H1 (cell line): ENCODE results near the gene HIPK1.
"Not testable (repeated sequence)": the region's sequence is repeated elsewhere in the genome, so short reads cannot be mapped to it uniquely, and the experiment has no call there.

ENCODE experiments used
- CHD2 ChIP-seq: IDR thresholded peaks from 2 replicates; pipeline ENCODE4 v1.6.1; 2012; ENCODE audit warnings: low read length, improper control_type of control experiment
- CTCF ChIP-seq, 3 experiments: IDR thresholded peaks; 1 replicate in 2 of 3; 2 replicates in 1 of 3; pipeline versions ENCODE4 v1.5.1 to v1.6.1; 2011; ENCODE audit warnings: low read length in 3 of 3, mild to moderate bottlenecking in 3 of 3, inconsistent platforms in 2 of 3, low read depth in 1 of 3, moderate library complexity in 1 of 3; ENCODE audit not compliant: insufficient read depth in 1 of 3; ENCODE audit errors: control extremely low read depth in 1 of 3
- JUN ChIP-seq: IDR thresholded peaks from 2 replicates; pipeline ENCODE4 v1.6.1; 2011; ENCODE audit warnings: low read depth, mild to moderate bottlenecking, improper control_type of control experiment, low read length
- NANOG ChIP-seq: IDR thresholded peaks from 2 replicates; pipeline ENCODE4 v1.6.1; 2011; ENCODE audit warnings: low read length, low read depth, mild to moderate bottlenecking, inconsistent platforms; ENCODE audit not compliant: insufficient read depth, poor library complexity, severe bottlenecking
- POLR2A ChIP-seq, 2 experiments: IDR thresholded peaks; 1 replicate in 1 of 2; 2 replicates in 1 of 2; pipeline ENCODE4 v1.6.1; 2011; ENCODE audit warnings: low read depth in 2 of 2, low read length in 2 of 2, mild to moderate bottlenecking in 2 of 2; ENCODE audit errors: control extremely low read depth in 1 of 2
- RAD21 ChIP-seq, 2 experiments: IDR thresholded peaks in 1 of 2; conservative IDR thresholded peaks in 1 of 2; 2 replicates each; pipeline ENCODE4 v1.6.1; 2011; ENCODE audit warnings: low read depth in 2 of 2, low read length in 2 of 2, improper control_type of control experiment in 1 of 2, inconsistent platforms in 1 of 2, mild to moderate bottlenecking in 1 of 2, moderate library complexity in 1 of 2
- SIX5 ChIP-seq: IDR thresholded peaks from 2 replicates; pipeline ENCODE4 v1.6.1; 2011; ENCODE audit warnings: mild to moderate bottlenecking, low read depth, low read length

- TF ChIP-seq CTCF (IDR thresholded peaks at IDR 0.05; ENCODE audit: control extremely low read depth in 1 of 3, insufficient read depth in 1 of 3, low read depth in 1 of 3, low read length in 3 of 3); RAD21 (IDR thresholded peaks at IDR 0.05 in 1 of 2, conservative IDR thresholded peaks at IDR 0.05 in 1 of 2; ENCODE audit: low read depth in 2 of 2, low read length in 2 of 2); CHD2; SIX5; JUN; NANOG; POLR2A (IDR thresholded peaks at IDR 0.05; ENCODE audit: control extremely low read depth in 1 of 2, low read depth in 2 of 2, low read length in 2 of 2): not testable (repeated sequence)
Measured at GRCh38 chr1:113948151-113948550, 19.0 kb downstream of the HIPK1 start.
